Stimulated activated naive B cell treated with anti-CD40 and anti-IgM and Interleukin-4, amounts not matched to agents 10 μg/mL and 1 μg/mL and 100 μg/mL, for 72 hours (primary cell): ENCODE measurements around the gene C1orf159.
"Not testable (repeated sequence)": the region's sequence is repeated elsewhere in the genome, so short reads cannot be mapped to it uniquely, and the experiment has no call there.

Source experiments
- ATAC-seq, 2 donors: fragments of 150-1000 bp; cut with Tn5 transposase; replicated peaks; 2 replicates each; pipeline ENCODE4 v1.10.0; 2021; ENCODE audit warnings: moderate library complexity in 1 of 2
- DNase-seq: peaks from one replicate; pipeline ENCODE4 v3.0.0; 2021
- H3K27ac Mint-ChIP-seq: one replicate; pipeline ENCODE4 v1.8.0; 2022; ENCODE audit warnings: mild to moderate bottlenecking, mixed read lengths
- H3K27me3 Mint-ChIP-seq, 2 donors: one replicate each; pipeline ENCODE4 v1.8.0; 2022; ENCODE audit warnings: mixed read lengths in 2 of 2
- H3K36me3 Mint-ChIP-seq, 2 donors: one replicate each; pipeline ENCODE4 v1.8.0; 2022; ENCODE audit warnings: mixed read lengths in 2 of 2, mild to moderate bottlenecking in 1 of 2
- H3K4me1 Mint-ChIP-seq, 2 donors: one replicate each; pipeline ENCODE4 v1.8.0; 2022; ENCODE audit warnings: mixed read lengths in 2 of 2, mild to moderate bottlenecking in 1 of 2
- H3K4me3 Mint-ChIP-seq, 2 donors: one replicate each; pipeline ENCODE4 v1.8.0; 2022; ENCODE audit warnings: mild to moderate bottlenecking in 2 of 2, mixed read lengths in 2 of 2, moderate library complexity in 1 of 2
- H3K9me3 Mint-ChIP-seq, 2 donors: one replicate each; pipeline ENCODE4 v1.8.0; 2022; ENCODE audit warnings: mixed read lengths in 2 of 2, mild to moderate bottlenecking in 1 of 2

Gene C1orf159

GRCh38 chr1:1083416-1084371, 32.2 kb downstream of the C1orf159 start:
- H3K4me1 Mint-ChIP-seq = peaks cover 9 to 18% of the 10 kb centered on the region in 2 donors
- ATAC-seq (no peak), DNase-seq (no peak)
- H3K27ac Mint-ChIP-seq = peak overlapping the region; percentile 48
- H3K4me3 Mint-ChIP-seq = no peak overlapping the region
- peaks cover 0 to 6% of the 10 kb centered on the region in 2 donors for H3K27me3 Mint-ChIP-seq
- H3K36me3 Mint-ChIP-seq = peaks cover 20 to 23% of the 10 kb centered on the region in 2 donors
- no peaks in the 10 kb centered on the region for H3K9me3 Mint-ChIP-seq

- peaks cover 15 to 18% of the 10 kb centered on the region in 2 donors for H3K36me3 Mint-ChIP-seq
- DNase-seq (no peak), ATAC-seq (no peak)
- peaks cover 6 to 18% of the 10 kb centered on the region in 2 donors for H3K4me1 Mint-ChIP-seq
- H3K4me3 Mint-ChIP-seq = no peak overlapping the region
- no peaks in the 10 kb centered on the region for H3K9me3 Mint-ChIP-seq
- H3K27ac Mint-ChIP-seq = no peak overlapping the region
- peaks cover 0 to 6% of the 10 kb centered on the region in 2 donors for H3K27me3 Mint-ChIP-seq
These were observed 33.0 kb downstream of the C1orf159 start for GRCh38 chr1:1082776-1083415.

GRCh38 chr1:1082239-1082775, 33.6 kb downstream of the C1orf159 start:
- ATAC-seq = no peak
- no peaks in the 10 kb centered on the region for H3K9me3 Mint-ChIP-seq
- DNase-seq = no peak
- H3K4me3 Mint-ChIP-seq = no peak overlapping the region
- H3K27me3 Mint-ChIP-seq = peaks cover 0 to 6% of the 10 kb centered on the region in 2 donors
- peaks cover 15 to 18% of the 10 kb centered on the region in 2 donors for H3K36me3 Mint-ChIP-seq
- H3K4me1 Mint-ChIP-seq = peaks cover 6 to 18% of the 10 kb centered on the region in 2 donors
- H3K27ac Mint-ChIP-seq = peak overlapping the region; percentile 31

DNA sequence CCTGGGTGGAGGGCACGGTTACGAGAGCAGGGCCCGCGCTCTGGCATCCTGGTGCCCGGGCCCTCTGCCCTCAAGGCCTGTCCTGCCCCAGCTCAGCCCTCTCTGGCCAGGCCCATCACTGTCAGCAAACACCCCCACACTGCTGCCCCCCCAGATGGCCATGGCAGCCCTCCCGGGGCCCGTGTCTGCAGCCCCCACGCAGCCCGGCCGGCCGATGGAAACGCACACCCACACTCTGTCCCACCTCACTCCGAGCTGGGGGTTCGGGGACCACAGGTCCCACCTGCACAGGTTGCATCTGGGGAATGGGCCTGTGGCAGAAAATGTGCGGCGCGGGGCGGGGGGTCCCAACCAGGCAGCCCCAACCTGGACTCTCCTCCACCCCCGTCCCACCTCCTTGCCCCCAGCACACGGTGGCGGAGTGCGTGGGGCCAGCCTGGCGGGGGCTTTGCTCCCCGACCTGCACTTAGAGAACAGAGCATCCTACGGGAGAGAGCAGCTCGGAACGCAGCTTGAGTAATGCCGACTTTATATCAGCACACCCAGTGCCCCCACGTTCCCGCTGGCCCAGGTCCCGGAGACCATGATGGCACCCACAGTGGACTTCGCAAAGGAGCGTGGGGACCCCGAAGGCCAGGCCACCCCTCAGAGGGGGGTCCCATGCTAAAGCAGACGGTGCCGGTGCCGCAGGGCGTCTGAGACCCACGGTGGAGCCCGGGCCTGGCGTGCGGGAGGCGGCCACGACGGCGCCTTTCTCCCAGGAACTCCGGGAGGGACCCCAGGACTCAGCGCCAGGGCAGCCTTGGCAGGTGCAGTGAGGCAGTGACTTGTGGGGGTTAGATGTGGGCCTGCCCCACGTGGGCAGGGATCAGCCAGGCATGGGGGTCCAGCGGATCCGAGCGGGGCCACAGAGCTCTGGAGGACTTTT, 34.3 kb downstream of the C1orf159 start:
- Mint-ChIP-seq H3K4me3 (no peak overlapping the region), H3K27ac (peak overlapping the region; percentile 51), H3K36me3 (peaks cover 10 to 12% of the 10 kb centered on the region in 2 donors), H3K27me3 (peaks cover 0 to 6% of the 10 kb centered on the region in 2 donors), H3K4me1 (peaks cover 6 to 14% of the 10 kb centered on the region in 2 donors), H3K9me3 (no peaks in the 10 kb centered on the region)
- ATAC-seq (no peak), DNase-seq (no peak)

DNA sequence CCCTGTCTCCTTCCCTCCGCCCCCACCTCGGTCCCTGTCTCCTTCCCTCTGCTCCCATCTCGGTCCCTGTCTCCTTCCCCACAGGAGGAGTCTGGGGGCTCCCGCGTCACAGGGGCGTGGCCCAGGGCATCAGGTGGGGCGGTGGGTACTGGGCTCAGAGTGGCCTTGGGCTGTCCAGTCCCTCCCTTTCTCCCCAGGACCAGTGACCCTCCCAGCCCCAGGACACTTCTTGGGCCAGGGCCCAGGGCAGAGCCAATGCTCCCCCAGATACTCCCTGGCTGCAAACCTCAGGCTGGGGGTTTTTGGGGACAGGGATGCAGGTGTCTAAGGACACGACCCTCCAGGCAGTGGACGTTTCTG, 35.0 kb downstream of the C1orf159 start:
- no peaks in the 10 kb centered on the region for H3K9me3 Mint-ChIP-seq
- H3K4me3 Mint-ChIP-seq = peak overlapping the region in 1 of 2 donors; percentile 30
- ATAC-seq = no peak
- H3K4me1 Mint-ChIP-seq = peaks cover 6 to 12% of the 10 kb centered on the region in 2 donors
- H3K36me3 Mint-ChIP-seq = peaks cover 7 to 9% of the 10 kb centered on the region in 2 donors
- H3K27ac Mint-ChIP-seq = peak overlapping the region; percentile 51
- H3K27me3 Mint-ChIP-seq = peaks cover 0 to 6% of the 10 kb centered on the region in 2 donors
- no peak for DNase-seq

DNA sequence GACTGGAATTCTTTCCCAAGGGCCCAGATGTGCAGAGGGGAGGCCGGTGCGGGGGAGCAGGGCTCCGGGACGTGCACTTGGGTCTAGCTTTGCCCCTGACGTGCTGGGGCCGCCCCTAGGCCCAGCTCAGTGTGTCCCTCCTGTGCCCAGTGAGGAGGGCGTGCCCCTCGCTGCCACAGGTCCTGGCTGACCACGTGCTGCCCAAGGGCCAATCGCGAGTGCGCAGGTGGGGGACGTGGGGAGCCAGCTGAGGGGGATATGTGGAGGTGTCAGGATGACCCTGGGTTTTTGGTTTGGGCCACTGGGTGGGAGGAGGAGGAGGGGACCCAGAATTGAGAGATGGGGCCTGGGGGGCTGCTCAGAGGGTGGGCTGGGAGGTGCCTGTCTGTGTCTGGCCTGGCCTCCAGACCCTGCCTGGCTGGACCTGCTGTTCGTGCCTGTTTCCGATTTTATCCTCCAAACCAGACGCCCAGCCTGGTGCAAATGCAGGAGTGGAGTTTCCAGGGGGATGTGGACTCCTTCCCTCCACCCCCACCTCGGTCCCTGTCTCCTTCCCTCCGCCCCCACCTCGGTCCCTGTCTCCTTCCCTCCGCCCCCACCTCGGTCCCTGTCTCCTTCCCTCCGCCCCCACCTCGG, 35.6 kb downstream of the C1orf159 start:
- ATAC-seq (peak; percentile 64 to 80), DNase-seq (no peak)
- Mint-ChIP-seq H3K4me3 (peak overlapping the region; percentile 32 to 64), H3K27me3 (peaks cover 2 to 9% of the 10 kb centered on the region in 2 donors), H3K9me3 (no peaks in the 10 kb centered on the region), H3K27ac (no peak overlapping the region), H3K4me1 (peaks cover 6 to 12% of the 10 kb centered on the region in 2 donors), H3K36me3 (peaks cover 7 to 9% of the 10 kb centered on the region in 2 donors)

GRCh38 chr1:1079408-1080121, 36.3 kb downstream of the C1orf159 start:
- H3K4me3 Mint-ChIP-seq = peak overlapping the region; percentile 41 to 70
- peaks cover 9 to 12% of the 10 kb centered on the region in 2 donors for H3K4me1 Mint-ChIP-seq
- peak overlapping the region; percentile 56 for H3K27ac Mint-ChIP-seq
- peaks cover 8 to 16% of the 10 kb centered on the region in 2 donors for H3K27me3 Mint-ChIP-seq
- peaks cover 7 to 9% of the 10 kb centered on the region in 2 donors for H3K36me3 Mint-ChIP-seq
- H3K9me3 Mint-ChIP-seq = no peaks in the 10 kb centered on the region
- no peak for DNase-seq
- ATAC-seq = peak; percentile 81 to 83

GRCh38 chr1:1077396-1077795, 38.5 kb downstream of the C1orf159 start:
- DNase-seq, H3K27ac Mint-ChIP-seq, H3K36me3 Mint-ChIP-seq, ATAC-seq, H3K4me3 Mint-ChIP-seq, H3K9me3 Mint-ChIP-seq: not testable (repeated sequence)
- Mint-ChIP-seq H3K27me3 (peaks cover 10 to 25% of the 10 kb centered on the region in 2 donors), H3K4me1 (peaks cover 10 to 16% of the 10 kb centered on the region in 2 donors)

- H3K27ac Mint-ChIP-seq = no peak overlapping the region
- ATAC-seq (no peak), DNase-seq (no peak)
- no peaks in the 10 kb centered on the region for H3K9me3 Mint-ChIP-seq
- peaks cover 10 to 24% of the 10 kb centered on the region in 2 donors for H3K27me3 Mint-ChIP-seq
- H3K4me1 Mint-ChIP-seq = peaks cover 14 to 22% of the 10 kb centered on the region in 2 donors
- H3K4me3 Mint-ChIP-seq = no peak overlapping the region
- no peaks in the 10 kb centered on the region for H3K36me3 Mint-ChIP-seq
These were observed 40.5 kb downstream of the C1orf159 start for GRCh38 chr1:1075148-1075935.

DNA sequence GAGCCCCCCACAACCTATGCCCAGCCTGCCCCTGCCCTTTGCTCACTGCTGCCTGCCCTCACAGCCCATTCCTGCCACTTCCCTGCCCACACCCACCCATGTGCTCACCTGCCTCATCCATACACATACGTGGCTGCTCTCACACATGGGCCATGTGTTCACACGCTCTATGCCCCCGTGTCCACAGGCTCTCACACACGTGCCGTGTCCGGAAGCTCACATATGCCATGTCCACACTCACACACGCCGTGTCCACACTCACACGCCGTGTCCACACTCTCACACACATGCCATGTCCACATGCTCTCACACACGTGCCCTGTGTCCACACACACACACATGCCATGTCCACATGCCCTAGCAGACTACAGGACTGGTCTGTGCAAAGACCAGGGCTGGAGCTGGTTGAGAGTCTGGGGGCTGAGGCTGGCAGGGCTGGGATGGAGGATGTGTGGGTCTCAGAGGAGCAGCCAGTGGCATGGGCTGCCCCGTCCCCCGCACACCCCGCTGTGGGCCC, 41.2 kb downstream of the C1orf159 start:
- no peaks in the 10 kb centered on the region for H3K36me3 Mint-ChIP-seq
- H3K27ac Mint-ChIP-seq = no peak overlapping the region
- H3K9me3 Mint-ChIP-seq = no peaks in the 10 kb centered on the region
- H3K4me1 Mint-ChIP-seq = peaks cover 18 to 21% of the 10 kb centered on the region in 2 donors
- DNase-seq (no peak), ATAC-seq (no peak)
- peaks cover 10 to 19% of the 10 kb centered on the region in 2 donors for H3K27me3 Mint-ChIP-seq
- peak overlapping the region in 1 of 2 donors; percentile 14 for H3K4me3 Mint-ChIP-seq

DNA sequence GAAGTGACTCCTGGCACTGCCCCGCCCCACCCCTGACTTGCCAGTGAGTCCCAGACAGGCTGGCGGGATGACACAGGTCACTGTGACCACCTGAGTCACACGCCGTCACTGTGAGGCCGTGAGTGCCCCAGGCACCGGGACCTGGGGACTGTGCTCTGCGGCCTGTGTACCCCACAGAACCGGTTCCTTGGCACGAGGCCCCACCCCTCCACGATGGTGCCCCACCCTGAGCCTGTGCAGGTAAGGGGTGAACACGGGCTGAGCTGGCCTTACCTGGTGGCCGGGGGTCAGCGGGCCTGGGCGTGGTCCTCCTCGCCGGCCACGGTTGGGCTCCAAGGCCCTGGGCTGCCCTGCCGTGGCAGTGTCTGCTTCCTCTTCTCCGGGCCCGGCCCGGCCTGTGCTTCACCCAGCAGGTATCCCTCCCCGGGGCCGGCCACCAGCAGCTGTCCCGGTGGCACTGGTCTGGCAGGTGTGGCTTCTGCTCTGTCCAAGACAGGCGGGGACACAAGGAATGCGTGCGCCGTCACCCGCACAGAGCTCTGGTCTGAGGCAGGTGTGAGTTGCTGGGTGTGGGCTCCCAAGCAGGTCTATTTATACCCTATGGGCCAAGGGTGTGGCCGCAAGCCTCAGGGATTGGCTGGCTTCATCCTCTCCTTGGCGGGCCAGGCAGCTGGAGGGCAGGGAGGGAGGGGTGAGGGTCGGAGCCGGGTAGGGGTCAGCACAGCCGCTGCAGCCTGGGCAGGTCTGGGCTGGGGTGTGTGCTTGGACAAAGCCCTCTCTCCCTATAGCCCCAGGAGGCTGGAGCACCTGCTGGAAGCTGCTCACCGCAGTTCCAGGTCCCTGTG, 41.9 kb downstream of the C1orf159 start, which contains the start of gene RNF223:
Gene RNF223 (minus strand): TSS at position 564 of the 845 bp plus-strand sequence. CDS start 1,740 bp downstream, outside the sequence.
- Mint-ChIP-seq H3K36me3 (no peaks in the 10 kb centered on the region), H3K4me1 (peaks cover 13 to 16% of the 10 kb centered on the region in 2 donors), H3K27ac (no peak within 1 kb of the TSS), H3K27me3 (peaks cover 10 to 19% of the 10 kb centered on the region in 2 donors), H3K9me3 (no peaks in the 10 kb centered on the region), H3K4me3 (peak within 1 kb of the TSS in 1 of 2 donors; percentile 14)
- DNase-seq (no peak), ATAC-seq (no peak)
